Measurements from ENCODE around the gene RBM14. TPM values are rescaled to one million over a fixed set of nuclear protein-coding genes. Genes with fewer than 3 reads are reported as not detected.

The RBM14 gene
- total and polyA plus RNA-seq, 2 of the 4 experiments (the other 2 are of a cell fraction): 9.3 to 31.1 TPM

- H3K56ac ChIP-seq (ENCODE audit: extremely low read depth, insufficient read depth, low read length): no peak overlapping the region
- H2BK120ac ChIP-seq (ENCODE audit: low read depth, low read length): no peak overlapping the region
- H3K79me1 ChIP-seq (ENCODE audit: low read depth in 1 of 2, low read length in 2 of 2): peaks cover 14 to 19% of the 10 kb centered on the region in 2 experiments
- H3K23ac ChIP-seq (ENCODE audit: low read depth, low read length): no peak overlapping the region
- no peaks in the 10 kb centered on the region for H3K9me3 ChIP-seq (ENCODE audit: control insufficient read depth, insufficient read depth, low read length)
- no peak overlapping the region for H3K4me2 ChIP-seq (ENCODE audit: low read depth, low read length)
- H3K36me3 ChIP-seq (ENCODE audit: control insufficient read depth, insufficient read depth, low read length): no peaks in the 10 kb centered on the region
- H3K4me1 ChIP-seq (ENCODE audit: control insufficient read depth, insufficient read depth, low read length): peaks cover 5% of the 10 kb centered on the region; the same call in 1 of the 2 replicates
- H3K27me3 ChIP-seq (ENCODE audit: control insufficient read depth, insufficient read depth, low read length): peaks cover 4% of the 10 kb centered on the region; the same call in 1 of the 2 replicates
- peaks cover 12% of the 10 kb centered on the region for H3K9me1 ChIP-seq (ENCODE audit: insufficient read depth, low read length)
- no peak overlapping the region for H4K91ac ChIP-seq (ENCODE audit: insufficient read depth, low read depth, low read length)
- H3K18ac ChIP-seq (ENCODE audit: low read depth, low read length): no peak overlapping the region
- H2AFZ ChIP-seq (replicated peaks; ENCODE audit: low read length, poor library complexity): no peak overlapping the region
- no peak overlapping the region for H4K5ac ChIP-seq (ENCODE audit: low read depth, low read length)
- H2BK5ac ChIP-seq (ENCODE audit: low read depth, low read length, poor library complexity, severe bottlenecking): no peak overlapping the region
- BruUV-seq (replicated peaks): no TSS peak
- POLR2A ChIA-PET (ENCODE audit: unreplicated experiment): no interaction called here
- H2AK5ac ChIP-seq (ENCODE audit: low read depth, low read length): no peak overlapping the region
- no peak overlapping the region for H3K9ac ChIP-seq (ENCODE audit: low read depth, low read length)
- no peak overlapping the region for H2BK20ac ChIP-seq (ENCODE audit: low read depth, low read length)
- ATAC-seq (ENCODE audit: low read depth) (no peak), DNase-seq (no peak)
- no peak overlapping the region for H2BK15ac ChIP-seq (ENCODE audit: low read depth, low read length)
- no peak overlapping the region for H3K4ac ChIP-seq (ENCODE audit: low read depth, low read length)
- in situ Hi-C loops (cut with MboI; ENCODE audit: low sequenced_read_pairs): no loop called here
- H3K4me3 ChIP-seq (ENCODE audit: insufficient read depth, low read depth, low read length): no peak overlapping the region
- H3K14ac ChIP-seq (replicated peaks; ENCODE audit: low read depth, low read length): no peak overlapping the region
- H4K8ac ChIP-seq (ENCODE audit: low read depth in 2 of 2, low read length in 2 of 2): no peak overlapping the region
- H2AK9ac ChIP-seq (replicated peaks; ENCODE audit: low read depth, low read length, poor library complexity): no peak overlapping the region
- dilution Hi-C loops (cut with HindIII; ENCODE audit: low sequenced_read_pairs, unreplicated experiment): no loop called here
- WGBS, 2 experiments (ENCODE audit: extremely low coverage in 2 of 2, insufficient read length in 1 of 2): 100% methylated on average over 1 of the region's 7 CpGs; no CpG with 5 or more reads in 1 of the 2 experiments
- no peaks in the 10 kb centered on the region for H4K20me1 ChIP-seq (ENCODE audit: insufficient read depth, low read length)
- intact Hi-C loops (cut with micrococcal nuclease): no loop called here
- CTCF ChIA-PET: interaction anchor here (0.6 to 1.4 kb wide), 2 partner anchors 88 to 585 kb away, joined by 4 read pairs; no protein-coding TSS in a partner anchor
- no peak for TF ChIP-seq ELK1 (IDR thresholded peaks at IDR 0.05; ENCODE audit: borderline replicate concordance, low read depth, low read length)
- TF ChIP-seq FOS (IDR thresholded peaks at IDR 0.05; ENCODE audit: low read depth, low read length): no peak
- no peak for TF ChIP-seq MAZ (IDR thresholded peaks at IDR 0.05; ENCODE audit: borderline replicate concordance, low read depth, low read length)
- TF ChIP-seq CEBPB (IDR thresholded peaks at IDR 0.05; ENCODE audit: low read depth, low read length): no peak
- no peak for TF ChIP-seq CTCF (conservative IDR thresholded peaks at IDR 0.05; ENCODE audit: low read depth, low read length)
- TF ChIP-seq RAD21 (IDR thresholded peaks at IDR 0.05; ENCODE audit: low read length): no peak
- TF ChIP-seq RCOR1 (IDR thresholded peaks at IDR 0.05; ENCODE audit: insufficient replicate concordance, low read length): no peak
- no peak for TF ChIP-seq SMC3 (IDR thresholded peaks at IDR 0.05; ENCODE audit: low read depth, low read length)
- no peak for TF ChIP-seq CHD1 (IDR thresholded peaks at IDR 0.05; ENCODE audit: low read depth, low read length)
- TF ChIP-seq BHLHE40 (IDR thresholded peaks at IDR 0.05; ENCODE audit: low read depth, low read length): no peak
- TF ChIP-seq NFE2L2 (IDR thresholded peaks at IDR 0.05; ENCODE audit: low read depth, low read length): no peak
- TF ChIP-seq RFX5 (IDR thresholded peaks at IDR 0.05; ENCODE audit: low read depth, low read length): no peak
- no peak for TF ChIP-seq POLR2A (IDR thresholded peaks at IDR 0.05; ENCODE audit: low read depth, low read length)
- no peak for TF ChIP-seq USF2 (IDR thresholded peaks at IDR 0.05; ENCODE audit: low read depth, low read length)
- TF ChIP-seq MXI1 (IDR thresholded peaks at IDR 0.05; ENCODE audit: borderline replicate concordance, low read depth, low read length): no peak
- no peak overlapping the region for H3K27ac ChIP-seq (ENCODE audit: insufficient read depth, low read length)
Observed at GRCh38 chr11:66589996-66590675, 26.3 kb upstream of the RBM14 start.

Measured in IMR-90 (cell line).